HL-60 (cell line): ENCODE measurements around the gene NIN.

Experiments used
- CTCF ChIP-seq: IDR thresholded peaks from one replicate; pipeline ENCODE4 v1.5.1; 2011; ENCODE audit warnings: low read length, control low read depth, inconsistent platforms; ENCODE audit not compliant: insufficient read depth
- GABPA ChIP-seq: IDR thresholded peaks from 2 replicates; pipeline ENCODE4 v1.6.1; 2012; ENCODE audit warnings: low read depth
- POLR2AphosphoS5 ChIP-seq: IDR thresholded peaks from 2 replicates; pipeline ENCODE4 v1.6.1; 2012; ENCODE audit warnings: low read depth
- SPI1 ChIP-seq: IDR thresholded peaks from 2 replicates; pipeline ENCODE4 v1.6.1; 2012; ENCODE audit warnings: low read depth, mild to moderate bottlenecking, borderline replicate concordance

- no peak for TF ChIP-seq SPI1
- TF ChIP-seq GABPA, result no peak
- no peak for TF ChIP-seq POLR2AphosphoS5
- no peak for TF ChIP-seq CTCF
These were observed 22.9 kb downstream of the NIN start for GRCh38 chr14:50808053-50808452.
